Measurements from ENCODE around the gene CC2D1A. TPM values are rescaled to one million over a fixed set of nuclear protein-coding genes. Genes with fewer than 3 reads are reported as not detected.

Gene CC2D1A
- total and polyA plus RNA-seq, 4 donors: 19.3 to 39.5 (median 29.4) TPM

DNA sequence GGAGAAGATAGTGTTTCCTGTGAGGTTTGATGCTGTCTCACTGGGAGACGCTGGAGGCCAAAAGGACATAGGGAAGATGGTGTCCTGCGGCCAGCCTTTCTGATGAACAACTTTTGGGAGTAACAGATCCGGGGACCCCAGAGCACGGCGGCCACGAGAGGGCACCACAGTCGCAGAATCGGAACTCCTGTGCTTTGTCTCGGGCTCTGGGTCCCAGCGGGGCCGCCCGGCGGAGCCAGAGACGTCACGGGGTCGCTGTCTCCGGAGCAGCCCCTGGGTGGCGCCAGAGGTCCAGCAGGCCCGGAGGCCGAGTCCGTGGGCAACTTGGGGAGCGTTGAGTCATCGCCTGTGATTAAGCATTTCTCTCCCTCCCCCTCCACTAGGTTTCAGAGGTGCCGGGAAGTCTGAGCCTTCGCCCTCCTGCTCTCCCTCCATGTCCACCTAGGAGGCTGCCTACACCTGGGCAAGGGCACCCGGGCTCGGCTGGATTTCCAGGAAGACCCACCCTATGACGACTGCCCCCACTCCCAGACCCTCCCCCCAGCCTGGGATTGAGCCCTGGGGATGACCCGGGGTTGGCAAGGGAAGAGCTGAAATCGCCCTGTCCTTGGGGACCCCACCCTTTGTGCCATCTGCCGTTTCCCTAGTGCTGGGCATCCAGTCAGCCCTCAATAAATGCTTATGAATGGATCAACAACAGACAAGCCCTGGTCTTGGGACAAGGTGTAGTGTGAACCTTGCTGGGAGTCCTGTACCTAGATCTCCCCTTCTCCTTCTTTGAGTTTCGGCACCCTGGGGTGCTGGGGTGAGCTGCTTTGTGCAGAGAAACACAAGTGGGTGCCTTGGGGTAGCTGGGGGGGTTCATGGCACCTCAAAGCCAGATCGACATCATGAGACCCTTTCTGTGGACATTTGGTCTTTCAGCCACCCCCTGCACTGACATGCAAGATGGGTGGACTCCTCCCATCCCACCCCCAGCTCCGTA lies 25.6 kb upstream of the CC2D1A start:
- Histone ChIP-seq H3K4me3 (no peak overlapping the region), H3K4me1 (ENCODE audit: control insufficient read depth in 5 of 5, insufficient read depth in 5 of 5, low read length in 5 of 5) (peaks cover 0 to 29% (median 10%) of the 10 kb centered on the region in 5 donors), H3K27ac (ENCODE audit: low read depth in 1 of 2, low read length in 1 of 2) (peak overlapping the region; percentile 26 to 69), H3K27me3 (ENCODE audit: control insufficient read depth in 3 of 3, insufficient read depth in 3 of 3, low read length in 2 of 3) (no peaks in the 10 kb centered on the region), H3K36me3 (ENCODE audit: control insufficient read depth in 4 of 4, insufficient read depth in 4 of 4, low read length in 4 of 4) (no peaks in the 10 kb centered on the region), H3K9ac (ENCODE audit: insufficient read depth in 1 of 2, low read length in 2 of 2) (peak overlapping the region in 1 of 2 donors; percentile 38), H3K9me3 (ENCODE audit: control insufficient read depth in 4 of 4, insufficient read depth in 3 of 4, low read length in 3 of 4) (no peaks in the 10 kb centered on the region)
- DNase-seq (peak; percentile 94 to 98 (median 96)), ATAC-seq (ENCODE audit: insufficient read depth, low FRiP score) (peak; percentile 97)
- 6% methylated on average over 29 to 34 of the region's 34 CpGs for WGBS, 2 donors
- TF ChIP-seq, protein P1, sequence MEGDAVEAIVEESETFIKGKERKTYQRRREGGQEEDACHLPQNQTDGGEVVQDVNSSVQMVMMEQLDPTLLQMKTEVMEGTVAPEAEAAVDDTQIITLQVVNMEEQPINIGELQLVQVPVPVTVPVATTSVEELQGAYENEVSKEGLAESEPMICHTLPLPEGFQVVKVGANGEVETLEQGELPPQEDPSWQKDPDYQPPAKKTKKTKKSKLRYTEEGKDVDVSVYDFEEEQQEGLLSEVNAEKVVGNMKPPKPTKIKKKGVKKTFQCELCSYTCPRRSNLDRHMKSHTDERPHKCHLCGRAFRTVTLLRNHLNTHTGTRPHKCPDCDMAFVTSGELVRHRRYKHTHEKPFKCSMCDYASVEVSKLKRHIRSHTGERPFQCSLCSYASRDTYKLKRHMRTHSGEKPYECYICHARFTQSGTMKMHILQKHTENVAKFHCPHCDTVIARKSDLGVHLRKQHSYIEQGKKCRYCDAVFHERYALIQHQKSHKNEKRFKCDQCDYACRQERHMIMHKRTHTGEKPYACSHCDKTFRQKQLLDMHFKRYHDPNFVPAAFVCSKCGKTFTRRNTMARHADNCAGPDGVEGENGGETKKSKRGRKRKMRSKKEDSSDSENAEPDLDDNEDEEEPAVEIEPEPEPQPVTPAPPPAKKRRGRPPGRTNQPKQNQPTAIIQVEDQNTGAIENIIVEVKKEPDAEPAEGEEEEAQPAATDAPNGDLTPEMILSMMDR (IDR thresholded peaks at IDR 0.05; ENCODE audit: control extremely low read depth, extremely low read depth): peak; percentile 99

DNA sequence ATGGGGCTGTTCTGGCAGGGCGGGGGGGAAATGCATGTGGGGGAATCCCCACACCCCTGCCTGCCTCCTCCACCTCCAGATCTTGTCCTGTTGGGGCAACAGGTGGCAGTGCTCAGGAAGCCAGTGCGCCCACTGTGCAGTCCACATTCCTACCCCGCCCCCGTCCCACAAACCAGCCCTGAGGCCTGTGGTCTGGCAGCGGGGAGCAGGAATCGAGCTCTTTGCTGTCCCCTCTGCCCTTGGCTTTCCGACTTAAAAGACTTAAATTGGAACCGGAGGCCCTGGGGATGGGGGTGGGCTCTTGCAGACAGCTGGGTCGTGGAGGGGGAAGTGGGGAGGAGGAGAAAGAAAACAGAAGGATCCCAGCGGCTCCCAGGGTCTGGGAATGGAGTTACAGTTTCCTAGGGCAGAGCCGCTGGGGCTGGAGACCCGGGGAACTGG lies 24.7 kb upstream of the CC2D1A start:
- Histone ChIP-seq H3K27me3 (ENCODE audit: control insufficient read depth in 3 of 3, insufficient read depth in 3 of 3, low read length in 2 of 3) (no peaks in the 10 kb centered on the region), H3K4me1 (ENCODE audit: control insufficient read depth in 5 of 5, insufficient read depth in 5 of 5, low read length in 5 of 5) (peaks cover 0 to 29% (median 10%) of the 10 kb centered on the region in 5 donors), H3K9me3 (ENCODE audit: control insufficient read depth in 4 of 4, insufficient read depth in 3 of 4, low read length in 3 of 4) (no peaks in the 10 kb centered on the region), H3K27ac (ENCODE audit: low read depth in 1 of 2, low read length in 1 of 2) (peak overlapping the region in 1 of 2 donors; percentile 69), H3K4me3 (no peak overlapping the region), H3K9ac (ENCODE audit: insufficient read depth in 1 of 2, low read length in 2 of 2) (peak overlapping the region in 1 of 2 donors; percentile 32), H3K36me3 (ENCODE audit: control insufficient read depth in 4 of 4, insufficient read depth in 4 of 4, low read length in 4 of 4) (no peaks in the 10 kb centered on the region)
- DNase-seq (peak; percentile 52 to 60 (median 56)), ATAC-seq (ENCODE audit: insufficient read depth, low FRiP score) (no peak)
- TF ChIP-seq, protein P1 (IDR thresholded peaks at IDR 0.05; ENCODE audit: control extremely low read depth, extremely low read depth): no peak
- 25 to 49% methylated on average over 12 of the region's 12 CpGs for WGBS, 2 donors

DNA sequence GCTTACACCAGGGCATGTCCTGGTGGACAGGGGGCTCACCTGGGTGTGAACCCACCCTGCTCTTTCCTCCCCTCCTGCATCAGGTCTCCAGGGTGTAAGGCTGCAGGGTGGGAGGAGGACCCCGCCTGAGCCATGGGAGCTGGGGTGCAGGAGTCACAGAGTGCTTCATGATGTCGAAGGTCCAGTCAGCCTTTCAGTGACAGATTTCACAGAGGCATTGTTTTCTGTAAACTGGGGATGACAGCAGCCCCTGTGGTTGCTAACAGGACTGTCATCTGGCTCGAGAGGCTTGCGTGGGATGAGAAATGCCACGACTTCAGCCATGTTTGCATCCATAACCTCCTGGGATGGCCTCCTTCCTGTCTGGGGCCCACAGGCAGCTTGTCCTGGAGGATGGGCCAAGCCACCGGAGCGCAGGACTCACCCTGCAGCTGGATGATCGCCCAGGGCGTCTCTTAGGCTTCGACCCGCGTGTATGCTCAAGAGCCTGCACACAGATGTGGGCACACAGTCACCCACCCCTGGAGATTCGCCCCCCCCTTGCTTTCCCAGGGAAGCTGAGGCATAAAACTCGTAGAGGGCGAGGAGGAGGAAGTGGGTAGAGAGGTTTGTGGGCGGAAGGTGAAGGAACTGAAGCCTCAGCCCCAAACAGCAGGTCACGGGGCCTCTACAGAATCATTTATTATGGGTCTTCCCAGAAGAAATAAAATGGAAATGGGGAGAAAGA lies 24.1 kb upstream of the CC2D1A start:
- peak overlapping the region in 1 of 2 donors; percentile 36 for H3K27ac ChIP-seq (ENCODE audit: low read depth in 1 of 2, low read length in 1 of 2)
- no peaks in the 10 kb centered on the region for H3K36me3 ChIP-seq (ENCODE audit: control insufficient read depth in 4 of 4, insufficient read depth in 4 of 4, low read length in 4 of 4)
- no peaks in the 10 kb centered on the region for H3K27me3 ChIP-seq (ENCODE audit: control insufficient read depth in 3 of 3, insufficient read depth in 3 of 3, low read length in 2 of 3)
- peaks cover 0 to 29% (median 10%) of the 10 kb centered on the region in 5 donors for H3K4me1 ChIP-seq (ENCODE audit: control insufficient read depth in 5 of 5, insufficient read depth in 5 of 5, low read length in 5 of 5)
- TF ChIP-seq, protein P1 (IDR thresholded peaks at IDR 0.05; ENCODE audit: control extremely low read depth, extremely low read depth): no peak
- peak overlapping the region in 1 of 2 donors; percentile 32 for H3K9ac ChIP-seq (ENCODE audit: insufficient read depth in 1 of 2, low read length in 2 of 2)
- ATAC-seq (ENCODE audit: insufficient read depth, low FRiP score): no peak
- H3K4me3 ChIP-seq: no peak overlapping the region
- no peaks in the 10 kb centered on the region for H3K9me3 ChIP-seq (ENCODE audit: control insufficient read depth in 4 of 4, insufficient read depth in 3 of 4, low read length in 3 of 4)
- DNase-seq: peak in 1 of 3 donors; percentile 23
- WGBS, 2 donors: 23 to 43% methylated on average over 17 of the region's 17 CpGs

All from lung (tissue), 12 donors.